ENCODE results near the gene SEZ6. TPM values are rescaled to one million over a fixed set of nuclear protein-coding genes. Genes with fewer than 3 reads are reported as not detected.

Gene SEZ6
- total RNA-seq, 1 donor from 2014 or later: not detected

DNA sequence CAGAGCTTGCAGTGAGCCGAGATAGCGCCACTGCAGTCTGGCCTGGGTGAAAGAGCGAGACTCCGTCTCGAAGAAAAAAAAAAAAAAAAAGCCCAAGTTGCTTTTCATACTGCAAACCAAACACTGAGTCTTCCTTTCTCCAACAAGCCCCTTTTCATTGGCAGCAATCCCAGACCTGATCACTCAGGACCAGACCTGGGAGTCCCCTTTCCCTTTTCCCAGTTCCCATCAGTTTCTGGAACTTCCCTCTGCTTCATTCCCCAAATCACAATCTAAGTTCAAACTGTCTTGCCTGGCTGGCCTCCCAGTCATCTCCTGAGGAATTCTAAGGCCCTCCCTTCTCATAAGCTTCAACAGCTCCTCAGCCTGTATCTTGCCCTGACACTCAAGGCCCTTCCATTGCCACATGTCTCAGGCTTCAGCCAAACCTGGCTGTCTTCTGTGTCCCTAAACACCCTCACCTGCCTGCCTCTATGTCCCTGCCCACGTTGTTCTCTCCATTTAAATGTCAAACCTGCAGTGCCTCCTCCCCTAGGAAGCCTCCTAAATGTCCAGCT lies 42.7 kb downstream of the SEZ6 start:
- intact Hi-C loops (cut with micrococcal nuclease): no loop called here
- DNase-seq: no peak

DNA sequence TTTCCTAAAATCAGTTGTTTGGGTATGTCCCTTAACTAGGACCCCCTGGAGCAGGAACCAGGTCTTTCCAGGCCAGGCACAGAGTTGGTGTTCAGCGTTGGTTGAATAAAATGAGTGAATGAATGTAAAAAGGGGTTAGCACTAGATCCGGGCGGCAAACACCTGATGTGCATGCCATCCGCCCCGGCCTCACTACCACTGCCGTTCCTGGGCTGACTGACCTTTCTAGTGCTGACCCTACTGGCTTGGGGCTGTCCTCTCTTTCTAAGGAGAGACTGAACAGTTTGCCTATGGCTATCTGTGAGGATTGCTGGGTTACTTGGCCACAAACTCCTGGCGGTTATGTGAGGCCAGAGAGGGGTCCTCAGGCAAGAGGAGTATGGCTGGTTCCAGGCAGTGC lies 44.4 kb downstream of the SEZ6 start:
- DNase-seq (no peak), ATAC-seq (no peak)
- intact Hi-C loops (cut with micrococcal nuclease): no loop called here

More for the DNA sequence above, 42.7 kb downstream of the SEZ6 start:
- no peak for ATAC-seq

DNA sequence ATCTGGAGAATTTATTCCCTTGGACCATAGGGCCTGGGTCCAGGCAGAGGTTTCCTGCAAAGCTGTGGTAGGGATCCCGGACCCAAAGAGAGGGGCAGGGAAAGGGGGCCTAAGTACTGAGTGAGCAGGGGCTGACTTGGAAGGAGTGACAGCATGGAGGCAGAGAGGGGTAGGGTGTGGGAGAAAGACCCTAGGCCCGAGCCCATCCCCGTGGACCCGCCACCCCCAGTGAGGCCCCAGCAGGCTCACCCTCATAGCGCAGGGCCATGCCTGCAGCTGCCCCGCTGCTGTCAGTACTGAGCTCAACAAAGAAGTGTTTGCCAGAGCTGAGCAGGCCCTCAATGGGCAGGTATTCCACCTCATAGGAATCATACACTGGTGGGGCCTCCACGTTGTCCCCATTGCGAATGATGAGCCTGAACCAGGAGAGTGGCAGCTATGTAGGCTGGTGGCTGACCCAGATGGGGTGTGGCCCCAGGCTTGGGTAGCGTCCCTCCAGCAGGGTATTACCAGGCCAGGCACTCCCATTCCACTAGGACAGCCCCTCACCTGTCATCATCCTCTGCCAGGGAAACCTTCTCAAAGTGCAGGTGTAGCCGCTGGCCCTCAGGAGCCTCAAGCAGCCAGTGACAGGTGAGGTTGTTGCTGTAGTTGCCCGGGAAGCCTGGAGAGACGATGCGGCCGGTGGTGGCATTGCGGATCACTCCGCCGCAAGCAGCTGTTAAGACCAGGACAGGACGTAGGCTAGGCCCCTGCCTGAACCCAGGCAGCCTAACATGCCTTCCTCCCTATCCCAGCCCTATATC lies 45.4 kb downstream of the SEZ6 start:
- intact Hi-C loops (cut with micrococcal nuclease): no loop called here
- no peak for ATAC-seq
- DNase-seq: no peak

DNA sequence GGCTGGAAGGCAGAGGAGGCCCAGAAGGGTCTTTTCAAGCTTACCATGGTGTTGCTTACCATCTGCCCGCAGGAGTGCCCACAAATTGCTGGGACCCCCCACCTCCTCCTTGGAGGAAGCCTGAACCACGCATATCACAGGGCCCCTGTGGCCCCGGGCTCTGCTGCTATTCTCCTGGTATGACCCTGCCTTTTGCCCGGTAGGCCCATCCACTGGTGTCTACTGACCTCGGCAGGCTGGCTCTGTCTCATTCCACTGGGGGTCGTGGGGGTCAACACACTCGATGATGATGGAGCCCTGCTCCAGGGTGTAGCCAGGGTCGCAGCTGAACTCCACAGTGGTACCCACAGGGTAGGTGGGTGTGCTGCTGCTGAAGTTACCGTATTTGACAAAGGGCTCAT lies 46.4 kb downstream of the SEZ6 start:
- DNase-seq (no peak), ATAC-seq (no peak)
- intact Hi-C loops (cut with micrococcal nuclease): no loop called here

DNA sequence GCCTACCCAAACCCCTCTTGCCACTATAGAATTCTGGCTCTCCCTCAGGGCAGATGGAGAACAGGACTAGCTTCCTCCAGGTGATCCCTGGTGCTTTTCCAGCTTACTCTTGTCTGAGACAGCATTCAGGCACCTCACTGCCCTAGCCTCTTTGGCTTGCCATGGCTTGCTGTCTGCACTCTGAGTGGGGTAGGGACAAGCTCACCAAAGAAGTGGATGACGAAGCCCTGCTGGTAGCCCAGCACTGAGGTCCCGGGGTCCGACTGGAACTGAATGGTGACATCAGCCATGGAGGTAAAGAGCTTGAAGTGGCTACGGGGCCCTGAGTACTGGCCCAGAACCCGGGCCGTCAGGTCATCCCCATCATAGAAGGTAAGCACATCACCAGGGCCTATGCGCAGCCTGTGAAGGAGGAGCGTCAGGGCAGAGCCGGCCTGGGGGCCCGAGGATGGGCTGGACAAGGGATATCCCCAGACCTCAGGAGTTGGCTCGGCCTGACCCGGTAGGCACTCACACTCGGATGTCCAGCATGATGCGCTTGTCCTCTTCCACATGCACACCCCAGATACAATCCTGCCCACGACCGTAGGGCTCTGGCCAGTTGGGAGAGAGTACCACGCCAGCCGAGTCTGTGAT lies 46.9 kb downstream of the SEZ6 start:
- DNase-seq: no peak
- no peak for ATAC-seq
- intact Hi-C loops (cut with micrococcal nuclease): no loop called here

DNA sequence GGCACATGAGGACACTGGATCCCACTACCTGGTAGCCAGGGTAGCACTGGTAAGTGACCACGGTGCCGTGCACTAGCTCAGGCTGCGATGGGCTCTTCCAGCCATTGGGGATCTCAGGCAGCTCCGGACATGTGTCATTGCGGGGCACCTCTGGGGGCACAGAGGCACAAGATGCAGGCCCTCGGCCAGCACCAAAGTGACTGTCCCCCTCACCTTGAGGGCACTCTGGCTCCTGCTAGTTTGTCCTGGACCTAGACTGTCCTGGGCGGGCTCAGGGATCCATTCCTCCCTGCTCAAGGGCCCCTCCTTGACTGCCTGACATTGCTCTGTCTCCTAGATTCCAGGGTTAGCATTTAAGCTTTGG lies 47.9 kb downstream of the SEZ6 start:
- no peak for DNase-seq
- no peak for ATAC-seq
- intact Hi-C loops (cut with micrococcal nuclease): no loop called here

DNA sequence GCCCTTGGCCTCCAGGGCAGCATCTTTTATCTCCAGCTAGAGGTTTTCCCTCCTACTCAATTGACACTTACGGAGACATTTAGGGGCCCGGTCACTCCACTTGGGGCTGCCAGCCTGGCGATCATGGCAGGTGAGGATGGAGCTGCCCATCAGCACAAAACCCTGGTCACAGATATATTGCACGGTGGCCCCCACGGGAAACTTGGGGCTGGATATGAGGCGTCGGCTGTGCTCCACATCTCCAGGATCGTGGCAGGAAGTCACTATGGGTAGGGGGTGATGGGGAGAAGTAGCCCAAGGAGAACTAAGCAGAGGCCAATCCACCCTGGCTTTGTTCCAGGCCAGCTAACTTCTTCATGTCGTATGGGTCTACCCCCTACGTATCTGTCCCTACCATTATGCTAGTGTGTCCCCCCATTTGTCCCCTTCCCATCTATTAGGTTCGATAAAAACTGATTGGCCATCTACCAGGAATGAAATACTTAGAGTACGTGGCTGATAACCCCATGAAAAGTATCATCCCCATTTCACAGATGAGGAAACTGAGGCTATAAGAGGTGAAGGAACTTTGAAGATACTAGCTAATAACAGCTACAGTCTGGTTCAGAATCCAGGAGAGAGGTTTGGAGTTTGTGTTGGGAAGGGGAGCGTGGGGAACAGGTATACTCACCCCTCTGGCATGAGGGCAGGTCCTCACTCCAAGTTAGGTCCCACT lies 48.4 kb downstream of the SEZ6 start:
- intact Hi-C loops (cut with micrococcal nuclease): no loop called here
- ATAC-seq (no peak), DNase-seq (no peak)

DNA sequence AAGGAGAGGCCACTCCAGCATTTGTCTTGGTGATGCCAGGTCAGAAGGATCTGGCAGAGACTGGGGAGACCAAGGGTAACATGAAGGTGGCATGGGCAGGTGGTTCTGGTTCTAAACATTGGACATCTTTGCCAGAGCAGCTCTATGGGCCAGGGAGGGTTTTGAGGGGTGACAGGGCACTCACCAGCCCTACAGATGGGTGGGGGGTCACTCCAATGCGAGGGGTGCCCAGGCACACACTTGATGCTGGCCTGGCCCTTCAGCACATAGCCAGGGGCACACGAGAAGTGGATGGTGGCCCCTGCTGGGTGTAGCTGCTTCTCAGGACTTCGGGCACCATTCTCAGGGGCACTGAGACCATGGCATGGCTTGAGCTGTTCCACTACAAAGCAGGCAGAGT lies 49.0 kb downstream of the SEZ6 start:
- no peak for ATAC-seq

DNA sequence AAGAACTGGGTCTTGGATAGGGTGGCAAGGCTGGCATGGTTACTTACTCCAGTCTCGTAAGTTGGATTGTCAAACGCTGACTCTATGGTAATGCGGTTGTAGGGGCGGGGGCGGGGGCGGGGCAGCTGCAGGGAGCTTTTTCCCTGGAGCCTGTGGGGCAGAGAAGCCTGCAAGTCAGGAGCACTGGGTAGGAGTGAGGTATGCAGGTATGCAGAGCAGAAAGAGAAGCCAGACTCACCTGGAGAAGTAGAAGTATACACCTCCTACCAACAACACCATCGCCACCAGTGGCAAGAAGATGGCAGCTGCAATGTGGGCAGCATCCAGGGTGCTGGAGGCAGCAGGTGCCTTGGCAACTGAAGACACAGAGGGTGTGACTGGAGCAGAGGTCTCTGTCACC lies 49.7 kb downstream of the SEZ6 start:
- DNase-seq (no peak), ATAC-seq (no peak)
- intact Hi-C loops (cut with micrococcal nuclease): no loop called here

More for the DNA sequence above, 49.0 kb downstream of the SEZ6 start:
- no peak for DNase-seq
- intact Hi-C loops (cut with micrococcal nuclease): no loop called here

DNA sequence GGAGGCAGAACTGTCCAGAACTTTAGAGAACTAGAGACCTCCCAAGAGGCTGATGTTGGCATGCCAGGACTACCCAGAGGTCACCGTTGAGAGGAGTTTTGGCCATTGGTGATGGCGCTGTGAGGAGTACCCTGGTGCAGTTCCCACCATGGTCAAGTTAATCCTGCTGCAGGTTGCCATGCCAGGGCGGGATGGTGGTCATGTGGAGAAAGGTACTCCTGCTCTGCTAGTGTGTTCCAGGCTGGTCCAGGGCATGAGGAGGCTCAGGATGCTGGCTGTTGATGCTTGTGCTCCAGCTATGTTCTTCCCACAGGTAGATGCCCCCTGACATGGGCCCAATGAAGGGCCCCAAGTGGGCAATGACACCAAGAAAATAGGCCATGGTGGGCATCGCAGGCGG lies 50.4 kb downstream of the SEZ6 start:
- ATAC-seq (no peak), DNase-seq (no peak)
- intact Hi-C loops (cut with micrococcal nuclease): no loop called here

DNA sequence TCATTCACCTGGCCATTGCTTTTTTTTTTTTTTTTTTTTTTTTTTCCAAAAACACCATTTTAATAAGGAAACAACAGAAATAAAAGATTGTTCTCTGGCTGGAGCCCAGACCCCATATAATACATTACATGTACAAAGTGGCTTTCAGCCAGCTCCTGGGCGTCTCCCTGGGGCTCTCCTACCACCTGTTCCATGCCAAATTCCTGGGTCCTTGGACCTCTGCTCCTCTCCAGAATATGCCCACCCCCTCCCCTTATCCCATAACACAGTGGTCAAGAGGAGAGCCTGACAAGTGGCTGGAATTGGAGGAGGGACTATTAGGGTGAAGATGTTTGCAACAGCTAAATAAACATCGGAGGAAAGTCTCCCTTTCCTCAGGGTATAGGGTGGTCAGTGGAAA lies 50.9 kb downstream of the SEZ6 start:
- no peak for DNase-seq
- no peak for ATAC-seq
- intact Hi-C loops (cut with micrococcal nuclease): no loop called here

DNA sequence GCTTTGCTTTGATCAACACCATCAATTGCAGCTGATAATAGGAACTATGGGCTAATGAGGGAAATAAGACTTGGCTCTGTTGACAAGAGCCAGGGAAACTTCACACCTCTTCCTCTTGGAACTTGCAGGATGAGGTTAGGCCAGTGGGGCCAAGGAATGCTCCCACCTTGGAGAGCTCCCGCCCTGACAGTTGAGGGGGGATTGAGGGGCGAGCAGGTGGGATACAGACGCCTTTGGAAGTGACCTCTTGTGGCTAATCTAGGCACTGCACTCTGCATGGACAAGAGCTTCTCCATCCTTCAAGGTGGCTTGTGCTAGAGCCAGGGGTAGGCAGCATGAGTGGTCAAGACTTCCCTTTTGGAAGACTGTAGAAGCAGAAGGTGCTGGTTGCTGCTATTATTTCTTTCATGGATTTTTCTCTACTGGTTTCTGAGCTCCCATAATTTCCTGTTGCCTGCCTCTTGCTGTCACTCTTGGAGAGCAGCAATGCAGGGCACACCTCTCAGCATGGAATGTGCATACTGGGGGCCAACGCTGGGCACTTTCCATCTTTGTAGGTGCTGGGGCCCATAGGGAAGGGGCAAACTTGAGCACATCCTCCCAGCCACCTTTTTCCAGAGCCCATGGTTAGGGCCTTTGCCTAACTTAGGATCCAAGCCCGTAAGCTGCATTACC lies 52.3 kb downstream of the SEZ6 start:
- ATAC-seq (no peak), DNase-seq (no peak)
- intact Hi-C loops (cut with micrococcal nuclease): no loop called here

DNA sequence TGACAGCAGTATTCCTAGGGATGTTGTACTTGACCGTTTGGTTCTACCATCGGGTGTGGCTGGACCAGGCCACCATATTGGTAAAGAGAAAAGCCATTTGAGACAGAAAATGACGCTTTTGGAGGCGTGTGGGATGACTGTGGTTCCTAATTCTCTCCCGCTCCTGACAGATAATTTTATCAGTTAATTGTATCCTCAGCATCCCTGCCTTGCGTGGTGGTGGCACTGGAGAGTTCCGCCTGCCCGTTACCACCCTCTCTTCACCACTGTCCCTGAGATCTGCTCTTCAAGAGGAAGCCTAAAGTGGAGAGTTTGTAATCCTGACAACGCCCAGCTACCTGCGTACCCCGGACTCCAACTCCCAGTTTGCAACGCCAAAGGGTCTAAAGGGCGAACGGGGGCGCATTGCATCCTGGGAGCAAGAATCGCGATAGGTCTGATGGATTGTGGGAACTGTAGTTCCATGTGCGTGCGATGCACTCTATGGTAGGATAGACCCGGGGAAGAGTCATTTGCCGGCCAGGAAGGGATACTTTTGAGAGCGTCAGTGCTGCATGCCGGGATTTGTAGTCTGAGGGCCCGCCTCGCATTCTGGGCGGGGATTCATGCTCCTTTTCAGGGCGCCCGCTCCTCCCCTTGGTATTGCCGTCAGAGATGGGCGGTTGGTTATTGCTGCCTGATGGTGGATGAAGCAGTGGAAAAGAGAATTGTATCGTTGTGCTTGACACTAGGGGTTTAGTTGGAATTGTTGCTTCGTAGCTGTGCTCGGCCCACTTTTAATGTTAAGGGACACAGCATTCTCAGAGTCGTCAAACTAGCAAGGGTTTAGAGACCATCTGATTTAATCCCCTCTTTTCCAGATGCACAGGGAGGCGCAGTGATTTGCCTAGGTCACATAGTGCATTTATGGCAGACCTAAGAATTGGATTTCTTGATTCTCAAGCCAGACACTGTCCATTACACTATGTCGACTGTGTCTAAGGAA lies 53.5 kb downstream of the SEZ6 start:
- ATAC-seq (peak; percentile 81), DNase-seq (peak; percentile 95)
- intact Hi-C loops (cut with micrococcal nuclease): no loop called here

DNA sequence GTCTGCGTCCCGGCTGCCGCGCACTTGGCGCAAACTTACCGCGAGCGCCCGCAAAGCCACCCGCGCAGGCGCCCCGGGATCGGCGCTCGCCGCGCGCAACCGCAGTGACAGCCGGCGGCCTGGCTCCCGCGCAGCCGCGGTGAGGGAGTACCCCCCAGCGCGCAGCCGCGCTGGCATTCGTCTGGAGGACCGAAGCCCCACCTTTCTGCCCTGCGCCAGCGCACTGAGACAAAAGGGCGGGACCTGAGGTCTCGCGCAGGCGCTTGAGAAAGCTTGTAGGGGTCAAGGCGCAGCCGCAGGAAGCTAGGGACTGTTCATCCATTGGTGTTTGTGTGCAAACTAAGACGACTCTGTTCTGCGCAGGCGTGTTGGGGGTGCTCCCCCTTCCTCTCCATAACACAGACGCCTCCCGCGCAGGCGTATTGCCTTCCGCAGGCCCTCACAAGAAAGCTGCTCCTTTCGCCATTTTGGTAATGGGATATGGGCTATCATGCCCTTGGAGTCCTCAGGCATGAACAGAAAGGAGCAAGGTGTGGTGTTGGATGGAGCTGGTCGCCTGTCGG lies 54.3 kb downstream of the SEZ6 start, which contains the start of gene PHF12:
Gene PHF12 (minus strand): TSS at position 91 of the 563 bp plus-strand sequence. CDS start 558 bp downstream, outside the sequence.
- intact Hi-C loops (cut with micrococcal nuclease): no loop called here
- peak; percentile 85 for ATAC-seq
- peak; percentile 100 for DNase-seq

DNA sequence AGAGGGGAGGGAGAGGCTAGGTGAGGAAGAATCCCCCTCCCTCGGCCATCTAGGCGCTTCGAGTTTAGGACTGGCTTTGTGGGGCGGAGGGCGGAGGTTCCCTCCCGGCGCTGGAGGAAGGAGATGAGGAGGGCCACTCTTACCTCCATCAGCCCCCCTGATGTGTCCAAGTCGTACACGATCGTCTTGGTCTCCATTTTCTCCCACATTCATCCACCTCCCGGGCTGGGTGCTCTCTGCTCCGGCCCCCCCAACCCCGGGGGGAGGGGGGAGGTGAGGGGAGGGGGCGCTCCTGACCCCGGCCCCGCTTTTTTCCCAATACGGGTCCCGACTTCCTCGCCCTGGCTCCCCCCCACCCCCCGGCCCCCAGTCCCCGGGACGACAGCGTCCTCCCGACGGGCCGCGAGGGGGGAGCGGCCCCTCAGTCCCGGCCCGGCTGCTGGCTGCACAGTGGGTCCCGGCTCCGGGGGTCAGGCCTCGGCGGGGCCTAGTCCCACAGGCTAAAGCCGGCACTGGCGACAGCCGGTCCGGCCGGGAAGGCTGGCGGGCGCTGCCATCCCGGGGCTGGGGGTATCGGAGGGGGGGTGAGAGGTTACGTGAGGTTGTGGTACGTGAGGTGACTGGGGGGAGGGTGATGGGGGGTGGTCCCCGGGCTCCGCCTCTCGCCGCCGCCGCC lies 54.9 kb downstream of the SEZ6 start:
- intact Hi-C loops (cut with micrococcal nuclease): no loop called here
- DNase-seq: no peak
- no peak for ATAC-seq

DNA sequence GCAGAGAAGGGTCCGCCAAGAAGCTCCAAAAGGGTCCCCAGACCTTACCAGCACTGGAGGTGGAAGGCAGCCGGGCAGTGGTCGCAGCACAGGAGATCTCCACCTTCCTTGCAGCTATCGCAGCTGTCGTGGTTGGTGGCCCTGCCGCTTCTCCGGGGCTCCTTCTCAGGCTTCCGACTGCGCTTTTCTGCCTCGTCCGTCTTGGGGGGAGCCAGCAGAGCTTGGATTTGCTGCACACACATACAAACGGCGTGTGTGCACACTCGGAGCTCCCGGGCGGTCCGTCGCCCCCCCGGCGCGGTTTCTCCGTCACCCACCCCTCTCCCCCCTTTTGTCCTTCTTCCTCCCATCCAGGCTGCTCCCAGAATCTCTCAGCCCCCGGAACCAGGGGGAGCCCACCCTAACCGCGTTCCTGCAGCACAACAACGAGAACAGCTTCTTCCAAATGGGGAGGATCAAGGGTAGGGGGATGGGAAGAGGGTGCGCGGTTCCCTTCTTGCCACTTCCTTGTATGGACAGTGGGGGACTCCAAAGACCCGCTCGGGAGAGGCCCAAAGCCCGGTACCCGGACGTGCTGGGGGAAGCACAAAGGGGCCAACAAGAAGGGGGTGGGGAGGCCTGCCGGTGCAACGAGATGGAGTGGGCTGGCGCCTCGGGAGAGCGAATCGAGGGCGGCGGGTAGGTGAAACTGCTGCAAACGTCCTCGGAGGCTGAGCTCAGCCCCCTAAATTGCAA lies 55.6 kb downstream of the SEZ6 start:
- ATAC-seq (no peak), DNase-seq (peak; percentile 64)
- intact Hi-C loops (cut with micrococcal nuclease): no loop called here

Measured in left ventricle myocardium superior (tissue), 1 donor.